GM23338 (cell line): ENCODE results near the gene TTC28. TPM values are rescaled to one million over a fixed set of nuclear protein-coding genes. Genes with fewer than 3 reads are reported as not detected.

Experiments used
- ATAC-seq: fragments of 200-7000 bp; cut with Tn5 transposase; 3 replicates; pipeline ENCODE4 v1.9.1; 2020
- DNase-seq: peaks from one replicate; pipeline ENCODE4 v3.0.0-alpha.2; 2015; ENCODE audit warnings: low spot score
- H2AFZ ChIP-seq: fragments of 200-600 bp; sonication (generic); 2 replicates; pipeline ENCODE4 v1.8.0; 2016; ENCODE audit warnings: antibody characterized with exemption, mild to moderate bottlenecking, moderate library complexity
- H3F3A ChIP-seq: fragments of 200-600 bp; sonication (generic); replicated peaks from 2 replicates; pipeline ENCODE4 v1.8.0; 2017; ENCODE audit warnings: antibody characterized with exemption, mixed run types, low read depth
- H3K27ac ChIP-seq: fragments of 200-600 bp; sonication (generic); 2 replicates; pipeline ENCODE4 v1.6.1; 2016; ENCODE audit warnings: low read depth
- H3K27me3 ChIP-seq: fragments of 200-600 bp; sonication (generic); 2 replicates; pipeline ENCODE4 v1.8.0; 2016; ENCODE audit warnings: mild to moderate bottlenecking, mixed run types, moderate library complexity; ENCODE audit not compliant: insufficient read depth
- H3K36me3 ChIP-seq: fragments of 200-600 bp; sonication (generic); 2 replicates; pipeline ENCODE4 v1.8.0; 2016; ENCODE audit warnings: mild to moderate bottlenecking; ENCODE audit not compliant: insufficient read depth
- H3K4me1 ChIP-seq: fragments of 200-600 bp; sonication (generic); 2 replicates; pipeline ENCODE4 v1.8.0; 2016; ENCODE audit warnings: mild to moderate bottlenecking, moderate library complexity; ENCODE audit not compliant: insufficient read depth
- H3K4me2 ChIP-seq: fragments of 200-600 bp; sonication (generic); 2 replicates; pipeline ENCODE4 v1.7.1; 2017; ENCODE audit warnings: mixed run types
- H3K4me3 ChIP-seq: fragments of 200-600 bp; sonication (generic); 2 replicates; pipeline ENCODE4 v1.6.1; 2016; ENCODE audit warnings: mixed run types
- H3K79me2 ChIP-seq: fragments of 200-600 bp; sonication (generic); replicated peaks from 2 replicates; pipeline ENCODE4 v1.8.0; 2017; ENCODE audit warnings: mild to moderate bottlenecking; ENCODE audit not compliant: insufficient read depth
- H3K9me2 ChIP-seq: fragments of 200-600 bp; sonication (generic); 2 replicates; pipeline ENCODE4 v1.8.0; 2017; ENCODE audit not compliant: insufficient read depth
- H4K20me1 ChIP-seq: fragments of 200-600 bp; sonication (generic); replicated peaks from 2 replicates; pipeline ENCODE4 v1.8.0; 2017; ENCODE audit warnings: mild to moderate bottlenecking; ENCODE audit not compliant: insufficient read depth
- H3K27ac Mint-ChIP-seq: 2 replicates; pipeline ENCODE4 v1.8.0; 2020; ENCODE audit warnings: inconsistent platforms, mild to moderate bottlenecking, moderate library complexity, mixed read lengths
- H3K27me3 Mint-ChIP-seq: 3 replicates; pipeline ENCODE4 v1.8.0; 2022; ENCODE audit warnings: low read depth, mild to moderate bottlenecking, moderate library complexity, mixed read lengths, inconsistent platforms; ENCODE audit not compliant: insufficient read depth, poor library complexity
- H3K36me3 Mint-ChIP-seq: 3 replicates; pipeline ENCODE4 v1.8.0; 2021; ENCODE audit warnings: low read depth, mild to moderate bottlenecking, inconsistent platforms, moderate library complexity, mixed read lengths
- H3K4me1 Mint-ChIP-seq: 3 replicates; pipeline ENCODE4 v1.8.0; 2020; ENCODE audit warnings: mild to moderate bottlenecking, inconsistent platforms, mixed read lengths
- H3K4me3 Mint-ChIP-seq: 3 replicates; pipeline ENCODE4 v1.8.0; 2021; ENCODE audit warnings: moderate library complexity, mild to moderate bottlenecking, inconsistent platforms, mixed read lengths
- H3K9me3 Mint-ChIP-seq: 3 replicates; pipeline ENCODE4 v1.8.0; 2020; ENCODE audit warnings: moderate library complexity, mild to moderate bottlenecking, inconsistent platforms, mixed read lengths
- CTCF ChIP-seq, 2 experiments: fragments of 200-600 bp in 1 of 2; sonication (generic) in 1 of 2; conservative IDR thresholded peaks; 2 replicates each; pipeline versions ENCODE4 v1.5.1 to v1.6.1; 2016 to 2017; ENCODE audit warnings: antibody characterized with exemption in 2 of 2, low read depth in 2 of 2, mild to moderate bottlenecking in 2 of 2, moderate library complexity in 1 of 2
- ETS1 ChIP-seq: IDR thresholded peaks from 2 replicates; pipeline ENCODE4 v1.6.1; 2016; ENCODE audit warnings: antibody characterized with exemption
- EZH2phosphoT487 ChIP-seq: fragments of 200-600 bp; sonication (generic); IDR thresholded peaks from one replicate; pipeline ENCODE4 v1.8.1; 2018; ENCODE audit warnings: antibody characterized with exemption; ENCODE audit not compliant: unreplicated experiment
- JUNB ChIP-seq: IDR thresholded peaks from one replicate; pipeline ENCODE4 v1.6.1; 2016; ENCODE audit warnings: antibody characterized with exemption; ENCODE audit not compliant: unreplicated experiment
- NANOG ChIP-seq: IDR thresholded peaks from 2 replicates; pipeline ENCODE4 v1.6.1; 2016; ENCODE audit warnings: antibody characterized with exemption, borderline replicate concordance
- REST ChIP-seq: IDR thresholded peaks from one replicate; pipeline ENCODE4 v1.6.1; 2018; ENCODE audit warnings: antibody characterized with exemption; ENCODE audit not compliant: unreplicated experiment
- STAT1 ChIP-seq: IDR thresholded peaks from one replicate; pipeline ENCODE4 v1.6.1; 2016; ENCODE audit warnings: antibody characterized with exemption; ENCODE audit not compliant: unreplicated experiment
- ZNF114 ChIP-seq: fragments of 250-450 bp; sonication (Bioruptor Pico); IDR thresholded peaks from 2 replicates; pipeline ENCODE4 v1.5.0; 2020; ENCODE audit warnings: mild to moderate bottlenecking, moderate library complexity
- ZNF331 ChIP-seq: fragments of 250-450 bp; sonication (Bioruptor Pico); IDR thresholded peaks from 2 replicates; pipeline ENCODE4 v1.5.0; 2020; ENCODE audit warnings: low read depth, mild to moderate bottlenecking, moderate library complexity
- polyA plus RNA-seq: library from polyadenylated mRNA; unstranded; fragments of >200 nt; fragmentation: Nextera tagmentation; extraction: Ambion mirVana; gene quantifications from 2 replicates; pipeline ENCODE4 v1.2.1, GENCODE V29; 2016
- total RNA-seq: library from RNA; depleted of rRNA; stranded (reverse); fragments of >200 nt; shearing (Covaris generic); gene quantifications from 2 replicates; pipeline ENCODE4 v1.2.3, GENCODE V29; 2014

The TTC28 gene
- total and polyA plus RNA-seq, 2 experiments from 2014 or later, result 4.5 to 16.1 TPM

GRCh38 chr22:28710576-28711191 lies 31.0 kb upstream of the TTC28 start:
- Mint-ChIP-seq H3K27me3 (peaks cover 2% of the 10 kb centered on the region), H3K27ac (no peak overlapping the region)
- no peak overlapping the region for H3K4me2 ChIP-seq

More at GRCh38 chr22:28710576-28711191, 31.0 kb upstream of the TTC28 start:
- Histone ChIP-seq H3K27ac (no peak overlapping the region), H3K4me3 (no peak overlapping the region), H3F3A (no peaks in the 10 kb centered on the region), H4K20me1 (peaks cover 3% of the 10 kb centered on the region; the same call in 1 of the 2 replicates), H3K79me2 (no peaks in the 10 kb centered on the region), H3K9me2 (no peaks in the 10 kb centered on the region), H3K27me3 (no peaks in the 10 kb centered on the region), H3K4me1 (no peaks in the 10 kb centered on the region), H2AFZ (no peak overlapping the region), H3K36me3 (peaks cover 30% of the 10 kb centered on the region)
- H3K4me1 Mint-ChIP-seq, result no peaks in the 10 kb centered on the region
- no peak overlapping the region for H3K4me3 Mint-ChIP-seq
- H3K9me3 Mint-ChIP-seq, result no peaks in the 10 kb centered on the region; the same call in 2 of the 3 replicates
- no peak for DNase-seq
- no peak for ATAC-seq
- peaks cover 75% of the 10 kb centered on the region for H3K36me3 Mint-ChIP-seq
- TF ChIP-seq REST, result no peak
- no peak for TF ChIP-seq STAT1
- TF ChIP-seq EZH2phosphoT487, result no peak
- TF ChIP-seq ZNF331, result no peak
- no peak for TF ChIP-seq NANOG
- TF ChIP-seq CTCF (conservative IDR thresholded peaks at IDR 0.05; ENCODE audit: low read depth in 2 of 2), result no peak
- TF ChIP-seq ETS1, result no peak
- no peak for TF ChIP-seq ZNF114
- TF ChIP-seq JUNB, result no peak
